Heart right ventricle (tissue), 16 donors: ENCODE results near the gene PLEKHD1. TPM values are rescaled to one million over a fixed set of nuclear protein-coding genes. Genes with fewer than 3 reads are reported as not detected.
"Not testable (repeated sequence)": the region's sequence is repeated elsewhere in the genome, so short reads cannot be mapped to it uniquely, and the experiment has no call there.

Source experiments
- ATAC-seq, 8 donors: fragments of 200-7000 bp; cut with Tn5 transposase; one replicate each; pipeline ENCODE4 v1.9.1; 2020; ENCODE audit warnings: mild to moderate bottlenecking in 8 of 8, moderate library complexity in 8 of 8, moderate number of reproducible peaks in 1 of 8
- DNase-seq, 2 donors: peaks; one replicate each; pipeline ENCODE4 v3.0.0-alpha.2; 2020
- H3K27ac ChIP-seq, 10 donors: fragments of 200-600 bp; sonication (generic) in 2 of 10; one replicate each; pipeline versions ENCODE4 v1.5.0 to v1.8.0; 2020 to 2022; ENCODE audit warnings: mild to moderate bottlenecking in 3 of 10
- H3K27me3 ChIP-seq, 7 donors: fragments of 200-600 bp; one replicate each; pipeline ENCODE4 v1.8.0; 2021 to 2022; ENCODE audit warnings: mild to moderate bottlenecking in 2 of 7
- H3K36me3 ChIP-seq, 9 donors: fragments of 200-600 bp; sonication (generic) in 1 of 9; one replicate each; pipeline versions ENCODE4 v1.5.0 to v1.8.0; 2020 to 2022; ENCODE audit warnings: mild to moderate bottlenecking in 2 of 9
- H3K4me1 ChIP-seq, 9 donors: fragments of 200-600 bp; sonication (generic) in 1 of 9; one replicate each; pipeline versions ENCODE4 v1.5.0 to v1.8.0; 2020 to 2022; ENCODE audit warnings: mild to moderate bottlenecking in 4 of 9
- H3K4me3 ChIP-seq, 10 donors: fragments of 200-600 bp; sonication (generic) in 2 of 10; one replicate each; pipeline versions ENCODE4 v1.5.0 to v1.8.0; 2020 to 2022; ENCODE audit warnings: mild to moderate bottlenecking in 7 of 10, moderate library complexity in 2 of 10
- H3K9me3 ChIP-seq, 11 donors: fragments of 200-600 bp in 10 of 11; sonication (generic) in 2 of 11; one replicate each; pipeline versions ENCODE4 v1.5.0 to v1.8.0; 2013 to 2022; ENCODE audit warnings: mild to moderate bottlenecking in 2 of 11, control low read depth in 1 of 11, moderate library complexity in 1 of 11
- WGBS, 2 donors: extraction: QIAGEN DNeasy Blood & Tissue Kit; methylation state at CpG; one replicate each; pipeline ENCODE4 v1.1.7; 2013; ENCODE audit warnings: inconsistent platforms in 1 of 2; 5-methylcytosine and 5-hydroxymethylcytosine counted together
- intact Hi-C, 10 donors: fragments of 100-400 bp; cut with DNase I; formaldehyde crosslinking; loops; one replicate each; pipeline versions ENCODE4 v1.11.1 to v1.14.2; 2022
- polyA plus RNA-seq, 2 donors: library from polyadenylated mRNA; stranded (reverse); fragments of 200-250 nt; gene quantifications; one replicate each; pipeline ENCODE4 v1.2.3, GENCODE V29; 2013
- total RNA-seq, 10 donors: library from RNA; stranded (reverse); fragmentation: NEBNext Ultra II Directional in 3 of 10; extraction: Animal tissue kit (Norgen Biotek cat#: 25700) in 3 of 10; gene quantifications; one replicate each; pipeline versions ENCODE4 v1.2.1 to v1.2.4, GENCODE V29; 2021 to 2023
- TF ChIP-seq, protein P1 (sequence below), 9 donors: fragments of 200-600 bp; sonication (generic) in 2 of 9; IDR thresholded peaks; one replicate each; pipeline versions ENCODE4 v1.5.0 to v1.8.0; 2021 to 2022; ENCODE audit warnings: antibody characterized with exemption in 9 of 9, mild to moderate bottlenecking in 5 of 9, moderate library complexity in 1 of 9
- donor health status: Arrhythmogenic right ventricular cardiomyopathy.
- donor health status: ischemic (EF 13 %, LVEDD 7.1; RV severe dilation, severe dysfunction).
- donor health status: healthy with polysubstance abuse.
- donor health status: DM: no; HTN: yes; CAD: no.
- donor health status: DM: no; HTN: no; CAD: no.
- donor health status: ischemic (EF 25% LVEDD 6.9; RV normal size, moderate dysfunction).
- donor health status: ischemic (EF 25% LVEDD 5.7; RV mildly dilated, moderate dysfunction).
- donor health status: healthy.
- donor health status: DM: yes; HTN: yes; CAD: no.
- donor health status: Ischemic cardiomyopathy.
- donor health status: ischemic (EF 35%, LVEDD 5.7; RV mildly dilated, moderate dysfunction).
- donor health status: nonischemic (EF 11% LVEDD 7.7; RV severe dilation, severe dysfunction).
- donor health status: DM: yes; HTN: yes; CAD: no.
- donor health status: PGD.
- donor health status: ischemic (EF 29% LVEDD 5.4; RV normal size, mild dysfunction).
- donor health status: nonischemic (EF 23%, LVEDD 6.1; RV moderate dilation, normal function).

Gene PLEKHD1
- total and polyA plus RNA-seq, 12 donors = 0.01 to 0.23 (median 0.15) TPM; not detected in 2

DNA sequence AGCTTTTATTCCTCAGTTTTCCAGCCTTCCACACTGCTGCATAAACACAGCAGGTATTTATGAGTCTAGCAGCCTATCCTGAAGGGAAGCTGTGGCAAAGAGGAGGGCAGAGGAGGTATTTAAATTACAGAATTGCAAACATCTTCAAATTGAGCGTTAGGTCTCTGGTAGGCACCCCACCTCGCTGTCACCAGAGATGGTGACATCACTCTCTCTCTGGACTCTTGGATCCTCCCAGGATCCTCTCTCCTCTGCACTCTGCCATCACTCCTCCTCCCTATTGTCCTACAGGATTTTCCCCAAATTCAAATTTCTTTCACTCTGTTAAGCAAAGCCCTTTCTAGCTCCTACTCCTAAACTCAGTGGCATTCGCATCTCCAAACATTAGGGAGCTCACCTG is 6.7 kb downstream of the PLEKHD1 start:
- intact Hi-C loops = no loop called here
- no peak for ATAC-seq
- Histone ChIP-seq H3K27me3 (peaks cover 0 to 18% (median 7%) of the 10 kb centered on the region in 7 donors), H3K27ac (no peak overlapping the region), H3K9me3 (no peaks in the 10 kb centered on the region), H3K4me3 (no peak overlapping the region), H3K36me3 (no peaks in the 10 kb centered on the region), H3K4me1 (no peaks in the 10 kb centered on the region)
- TF ChIP-seq, protein P1, sequence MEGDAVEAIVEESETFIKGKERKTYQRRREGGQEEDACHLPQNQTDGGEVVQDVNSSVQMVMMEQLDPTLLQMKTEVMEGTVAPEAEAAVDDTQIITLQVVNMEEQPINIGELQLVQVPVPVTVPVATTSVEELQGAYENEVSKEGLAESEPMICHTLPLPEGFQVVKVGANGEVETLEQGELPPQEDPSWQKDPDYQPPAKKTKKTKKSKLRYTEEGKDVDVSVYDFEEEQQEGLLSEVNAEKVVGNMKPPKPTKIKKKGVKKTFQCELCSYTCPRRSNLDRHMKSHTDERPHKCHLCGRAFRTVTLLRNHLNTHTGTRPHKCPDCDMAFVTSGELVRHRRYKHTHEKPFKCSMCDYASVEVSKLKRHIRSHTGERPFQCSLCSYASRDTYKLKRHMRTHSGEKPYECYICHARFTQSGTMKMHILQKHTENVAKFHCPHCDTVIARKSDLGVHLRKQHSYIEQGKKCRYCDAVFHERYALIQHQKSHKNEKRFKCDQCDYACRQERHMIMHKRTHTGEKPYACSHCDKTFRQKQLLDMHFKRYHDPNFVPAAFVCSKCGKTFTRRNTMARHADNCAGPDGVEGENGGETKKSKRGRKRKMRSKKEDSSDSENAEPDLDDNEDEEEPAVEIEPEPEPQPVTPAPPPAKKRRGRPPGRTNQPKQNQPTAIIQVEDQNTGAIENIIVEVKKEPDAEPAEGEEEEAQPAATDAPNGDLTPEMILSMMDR (IDR thresholded peaks at IDR 0.05) = no peak
- DNase-seq = no peak
- 84 to 92% methylated on average over 3 of the region's 3 CpGs for WGBS, 2 donors

DNA sequence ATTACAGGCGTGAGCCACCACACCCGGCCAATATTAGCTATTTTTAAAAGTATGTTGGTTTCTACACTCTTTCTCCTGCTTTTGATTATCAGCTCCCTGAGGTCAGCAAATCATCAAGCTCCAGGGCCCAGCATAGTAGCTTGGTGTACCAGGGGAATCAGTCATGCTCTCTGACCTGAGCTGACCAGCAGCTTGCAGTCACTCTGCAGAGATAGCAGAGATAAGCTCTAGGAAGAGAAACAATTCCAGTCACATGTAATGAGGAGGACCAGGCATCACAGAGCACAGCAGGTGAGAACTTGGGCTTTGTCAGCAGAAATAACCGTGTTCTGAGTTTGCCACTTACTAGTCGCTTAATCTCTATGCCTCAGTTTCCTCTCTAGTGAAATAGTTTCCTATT is 8.5 kb downstream of the PLEKHD1 start:
- no peaks in the 10 kb centered on the region for H3K9me3 ChIP-seq
- DNase-seq (no peak), ATAC-seq (no peak)
- no peak overlapping the region for H3K4me3 ChIP-seq
- no peak overlapping the region for H3K27ac ChIP-seq
- 73 to 74% methylated on average over 4 of the region's 4 CpGs for WGBS, 2 donors
- intact Hi-C loops = no loop called here
- H3K36me3 ChIP-seq = no peaks in the 10 kb centered on the region
- H3K27me3 ChIP-seq = peaks cover 0 to 8% (median 0%) of the 10 kb centered on the region in 7 donors
- H3K4me1 ChIP-seq = no peaks in the 10 kb centered on the region
- TF ChIP-seq, protein P1 (IDR thresholded peaks at IDR 0.05) = no peak

DNA sequence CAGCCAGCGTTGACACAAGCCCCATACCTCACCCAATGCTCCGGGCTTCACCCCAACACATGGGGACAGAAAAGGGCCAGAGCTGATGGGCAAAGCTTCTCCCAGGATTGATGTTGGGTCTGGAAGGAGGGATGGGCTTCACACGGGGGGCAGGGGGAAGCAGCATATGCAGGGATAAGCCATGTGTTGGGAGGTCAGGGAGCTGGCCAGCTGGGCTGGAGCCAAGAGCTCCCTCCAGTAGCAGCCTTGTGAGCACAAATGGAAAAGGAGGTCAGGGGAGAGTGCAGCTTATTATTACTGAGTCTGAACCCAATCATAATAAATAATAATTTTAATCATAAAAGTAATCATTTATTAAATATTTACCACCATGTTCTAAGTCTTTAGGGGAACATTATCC is 9.3 kb downstream of the PLEKHD1 start:
- no peak for DNase-seq
- Histone ChIP-seq H3K4me3 (no peak overlapping the region), H3K27me3 (peaks cover 0 to 8% (median 0%) of the 10 kb centered on the region in 7 donors), H3K27ac (no peak overlapping the region), H3K9me3 (no peaks in the 10 kb centered on the region), H3K4me1 (no peaks in the 10 kb centered on the region), H3K36me3 (no peaks in the 10 kb centered on the region)
- TF ChIP-seq, protein P1 (IDR thresholded peaks at IDR 0.05) = no peak
- 56 to 57% methylated on average over 3 of the region's 3 CpGs for WGBS, 2 donors
- no peak for ATAC-seq
- intact Hi-C loops = no loop called here

DNA sequence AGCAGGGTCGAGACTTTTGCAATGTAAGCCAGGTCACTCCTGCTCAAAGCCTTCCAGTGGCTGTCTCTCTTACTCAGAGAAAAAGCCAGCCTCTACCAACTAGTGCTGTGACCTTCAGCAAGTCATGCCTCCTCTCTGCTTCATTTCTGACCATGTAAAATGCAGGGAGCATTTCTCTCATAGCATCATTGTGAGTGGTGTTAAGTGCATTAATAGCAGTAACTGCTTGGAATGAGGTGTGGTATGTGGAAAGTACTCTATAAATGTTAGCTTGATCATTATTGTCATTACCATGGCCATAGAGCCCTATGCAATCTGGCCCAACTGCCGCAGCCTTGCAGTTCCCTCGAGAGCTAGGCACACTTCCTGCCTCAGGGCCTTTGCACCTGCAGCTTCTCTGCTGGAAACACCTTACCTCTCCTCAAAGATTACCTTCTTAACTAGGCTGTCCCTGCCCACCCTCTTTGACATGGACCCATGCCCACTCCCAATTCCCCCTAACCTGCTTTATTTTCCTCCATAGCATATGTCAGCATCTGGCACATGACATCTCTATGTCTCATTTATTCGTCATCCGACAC is 10.9 kb downstream of the PLEKHD1 start:
- no peaks in the 10 kb centered on the region for H3K4me1 ChIP-seq
- no peaks in the 10 kb centered on the region for H3K9me3 ChIP-seq
- H3K27me3 ChIP-seq = peaks cover 0 to 8% (median 0%) of the 10 kb centered on the region in 7 donors
- no peak overlapping the region for H3K4me3 ChIP-seq
- DNase-seq (no peak), ATAC-seq (no peak)
- TF ChIP-seq, protein P1 (IDR thresholded peaks at IDR 0.05) = no peak
- H3K36me3 ChIP-seq = no peaks in the 10 kb centered on the region
- intact Hi-C loops = no loop called here
- 85 to 93% methylated on average over 5 of the region's 5 CpGs for WGBS, 2 donors
- H3K27ac ChIP-seq = no peak overlapping the region

DNA sequence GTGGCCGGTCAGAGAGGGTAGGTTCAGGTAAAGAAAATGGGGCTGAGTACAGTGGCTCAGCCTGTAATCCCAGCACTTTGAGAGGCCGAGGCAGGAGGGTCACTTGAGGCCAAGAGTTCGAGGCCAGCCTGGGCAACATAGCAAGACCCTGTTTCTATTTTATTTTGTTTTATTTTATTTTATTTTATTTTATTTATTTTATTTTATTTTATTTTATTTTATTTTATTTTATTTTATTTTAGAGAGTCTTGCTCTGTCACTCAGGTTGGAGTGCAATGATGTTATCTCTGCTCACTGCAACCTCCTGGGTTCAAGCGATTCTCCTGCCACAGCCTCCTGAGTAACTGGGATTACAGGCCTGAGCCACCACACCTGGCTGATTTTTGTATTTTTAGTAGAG is 13.3 kb downstream of the PLEKHD1 start:
- ATAC-seq, H3K4me3 ChIP-seq, intact Hi-C loops, H3K9me3 ChIP-seq, DNase-seq, H3K36me3 ChIP-seq, H3K27ac ChIP-seq, H3K27me3 ChIP-seq: not testable (repeated sequence)
- 97 to 98% methylated on average over 4 of the region's 4 CpGs for WGBS, 2 donors
- peaks cover 0 to 14% (median 5%) of the 10 kb centered on the region in 9 donors for H3K4me1 ChIP-seq

DNA sequence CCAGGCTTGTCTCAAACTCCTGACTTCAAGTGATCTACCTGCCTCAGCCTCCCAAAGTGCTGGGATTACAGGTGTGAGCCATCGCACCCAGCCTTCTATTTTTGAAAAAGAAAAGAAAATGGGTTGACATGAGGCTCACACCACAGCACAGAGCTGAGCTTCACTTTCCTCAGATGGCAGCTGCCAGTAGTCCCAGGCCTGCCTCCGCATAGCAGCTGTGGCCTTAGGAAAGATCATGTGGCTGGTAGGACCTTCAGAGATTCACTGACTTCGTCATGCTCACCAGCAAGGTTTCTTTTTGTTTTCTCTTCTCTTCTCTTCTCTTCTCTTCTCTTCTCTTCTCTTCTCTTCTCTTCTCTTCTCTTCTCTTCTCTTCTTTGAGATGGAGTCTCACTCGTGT is 13.8 kb downstream of the PLEKHD1 start:
- intact Hi-C loops, H3K36me3 ChIP-seq: not testable (repeated sequence)
- WGBS, 2 donors = 95 to 97% methylated on average over 4 of the region's 4 CpGs

More for the DNA sequence above, 13.8 kb downstream of the PLEKHD1 start:
- not testable (repeated sequence) for ATAC-seq, H3K27ac ChIP-seq, H3K9me3 ChIP-seq, H3K27me3 ChIP-seq, DNase-seq, H3K4me3 ChIP-seq
- H3K4me1 ChIP-seq = peaks cover 0 to 14% (median 5%) of the 10 kb centered on the region in 9 donors
